ENCODE measurements around the gene HIGD1C.

HIGD1C gene

DNA sequence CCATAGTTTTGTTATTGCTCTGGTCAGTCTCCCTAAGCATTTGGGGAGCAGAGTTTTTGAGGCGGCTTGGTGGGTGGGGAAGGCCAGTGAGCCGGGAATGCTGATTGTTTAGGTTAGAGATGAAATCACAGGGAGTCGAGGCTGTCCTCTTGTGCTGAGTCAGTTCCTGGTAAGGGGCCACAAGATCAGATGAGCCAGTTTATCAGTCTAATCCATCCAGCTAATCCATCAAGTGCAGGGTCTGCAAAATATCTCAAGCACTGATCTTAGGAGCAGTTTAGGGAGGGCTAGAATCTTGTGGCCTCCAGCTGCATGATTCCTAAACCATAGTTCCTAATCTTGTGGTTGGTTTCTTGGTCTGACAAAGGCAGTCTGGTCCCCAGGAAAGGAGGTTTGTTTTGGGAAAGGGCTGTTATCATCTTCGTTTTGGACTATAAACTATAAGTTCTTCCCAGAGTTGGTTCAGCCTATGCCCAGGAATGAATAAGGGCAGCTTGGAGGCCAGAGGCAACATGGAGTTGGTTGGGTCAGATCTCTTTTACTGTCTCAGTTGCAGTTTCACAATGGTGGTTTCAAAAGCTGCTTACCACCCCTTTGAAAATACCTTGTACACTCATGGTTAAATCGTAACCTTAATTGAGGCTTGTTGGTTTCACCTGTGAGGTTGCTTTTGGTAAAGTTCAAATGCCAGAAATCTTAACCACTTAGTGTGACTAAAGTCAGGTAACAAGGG lies 33.6 kb upstream of the HIGD1C start:
- H3K36me3 ChIP-seq (ENCODE audit: control insufficient read depth, insufficient read depth, low read length), result no peaks in the 10 kb centered on the region
- DNase-seq (ENCODE audit: extremely low read depth, insufficient read length), result no peak
- no peaks in the 10 kb centered on the region for H3K27me3 ChIP-seq (replicated peaks; ENCODE audit: control insufficient read depth, insufficient read depth, low read length)
- H3K4me3 ChIP-seq (replicated peaks; ENCODE audit: low read depth, low read length), result no peak overlapping the region
- TF ChIP-seq, protein P1, sequence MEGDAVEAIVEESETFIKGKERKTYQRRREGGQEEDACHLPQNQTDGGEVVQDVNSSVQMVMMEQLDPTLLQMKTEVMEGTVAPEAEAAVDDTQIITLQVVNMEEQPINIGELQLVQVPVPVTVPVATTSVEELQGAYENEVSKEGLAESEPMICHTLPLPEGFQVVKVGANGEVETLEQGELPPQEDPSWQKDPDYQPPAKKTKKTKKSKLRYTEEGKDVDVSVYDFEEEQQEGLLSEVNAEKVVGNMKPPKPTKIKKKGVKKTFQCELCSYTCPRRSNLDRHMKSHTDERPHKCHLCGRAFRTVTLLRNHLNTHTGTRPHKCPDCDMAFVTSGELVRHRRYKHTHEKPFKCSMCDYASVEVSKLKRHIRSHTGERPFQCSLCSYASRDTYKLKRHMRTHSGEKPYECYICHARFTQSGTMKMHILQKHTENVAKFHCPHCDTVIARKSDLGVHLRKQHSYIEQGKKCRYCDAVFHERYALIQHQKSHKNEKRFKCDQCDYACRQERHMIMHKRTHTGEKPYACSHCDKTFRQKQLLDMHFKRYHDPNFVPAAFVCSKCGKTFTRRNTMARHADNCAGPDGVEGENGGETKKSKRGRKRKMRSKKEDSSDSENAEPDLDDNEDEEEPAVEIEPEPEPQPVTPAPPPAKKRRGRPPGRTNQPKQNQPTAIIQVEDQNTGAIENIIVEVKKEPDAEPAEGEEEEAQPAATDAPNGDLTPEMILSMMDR (IDR thresholded peaks at IDR 0.05; ENCODE audit: insufficient read depth, low read length, poor library complexity, severe bottlenecking), result no peak

DNA sequence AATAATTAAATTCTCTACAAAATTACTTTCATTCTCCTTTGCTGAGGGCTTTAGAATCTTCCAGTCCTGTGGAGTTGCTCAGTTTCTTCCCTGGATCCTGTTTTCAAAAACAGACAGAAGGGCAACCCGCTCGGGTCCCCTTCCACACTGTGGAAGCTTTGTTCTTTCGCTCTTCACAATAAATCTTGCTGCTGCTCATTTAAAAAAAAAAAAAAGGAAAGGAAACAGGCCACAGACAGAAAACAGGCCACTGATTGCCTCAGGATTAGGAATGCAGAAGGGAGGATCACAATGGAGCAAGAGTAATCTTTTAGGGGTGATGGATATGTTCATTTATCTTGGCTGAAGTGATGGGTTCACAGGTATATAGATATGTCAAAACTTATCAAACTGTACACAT lies 29.5 kb upstream of the HIGD1C start:
- Histone ChIP-seq H3K4me3 (replicated peaks; ENCODE audit: low read depth, low read length) (no peak overlapping the region), H3K36me3 (ENCODE audit: control insufficient read depth, insufficient read depth, low read length) (no peaks in the 10 kb centered on the region), H3K27me3 (replicated peaks; ENCODE audit: control insufficient read depth, insufficient read depth, low read length) (no peaks in the 10 kb centered on the region)
- DNase-seq (ENCODE audit: extremely low read depth, insufficient read length), result no peak
- TF ChIP-seq, protein P1 (IDR thresholded peaks at IDR 0.05; ENCODE audit: insufficient read depth, low read length, poor library complexity, severe bottlenecking), result no peak

DNA sequence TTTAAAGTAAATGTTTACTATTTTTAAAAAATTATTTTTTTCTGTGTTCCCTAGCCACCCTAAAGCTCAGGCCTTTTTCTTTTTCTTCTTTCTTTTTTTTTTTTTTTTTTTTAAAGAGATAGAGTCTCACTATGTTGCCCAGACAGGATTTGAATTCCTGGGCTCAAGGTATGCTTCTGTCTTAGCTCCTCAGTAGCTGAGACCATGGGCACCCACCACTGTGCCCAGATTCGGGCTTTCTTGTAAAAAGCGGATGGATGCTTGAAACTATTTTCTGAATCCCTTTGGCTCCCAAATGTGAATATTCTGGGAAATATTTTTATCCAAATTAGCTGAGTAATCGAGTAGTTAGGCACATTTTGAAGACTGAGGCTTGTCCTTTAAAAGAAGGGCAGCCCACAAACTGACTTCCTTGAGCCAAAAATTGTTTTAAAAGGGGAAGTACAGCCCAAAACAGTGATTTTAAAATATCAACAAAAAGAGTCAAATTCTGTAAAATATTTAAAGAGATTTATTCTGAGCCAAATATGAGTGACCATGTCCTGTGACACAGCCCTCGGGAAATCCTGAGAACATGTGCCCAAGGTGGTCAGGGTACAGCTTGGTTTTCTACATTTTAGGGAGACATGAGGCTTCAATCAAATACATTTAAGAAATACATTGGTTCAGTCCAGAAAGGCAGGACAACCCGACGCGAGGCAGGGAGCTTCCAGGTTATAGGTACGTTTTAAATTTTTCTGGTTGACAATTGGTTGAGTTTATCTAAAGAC lies 28.8 kb upstream of the HIGD1C start:
- TF ChIP-seq, protein P1 (IDR thresholded peaks at IDR 0.05; ENCODE audit: insufficient read depth, low read length, poor library complexity, severe bottlenecking), result no peak
- DNase-seq (ENCODE audit: extremely low read depth, insufficient read length), result no peak
- Histone ChIP-seq H3K27me3 (replicated peaks; ENCODE audit: control insufficient read depth, insufficient read depth, low read length) (no peaks in the 10 kb centered on the region), H3K4me3 (replicated peaks; ENCODE audit: low read depth, low read length) (no peak overlapping the region), H3K36me3 (ENCODE audit: control insufficient read depth, insufficient read depth, low read length) (no peaks in the 10 kb centered on the region)

DNA sequence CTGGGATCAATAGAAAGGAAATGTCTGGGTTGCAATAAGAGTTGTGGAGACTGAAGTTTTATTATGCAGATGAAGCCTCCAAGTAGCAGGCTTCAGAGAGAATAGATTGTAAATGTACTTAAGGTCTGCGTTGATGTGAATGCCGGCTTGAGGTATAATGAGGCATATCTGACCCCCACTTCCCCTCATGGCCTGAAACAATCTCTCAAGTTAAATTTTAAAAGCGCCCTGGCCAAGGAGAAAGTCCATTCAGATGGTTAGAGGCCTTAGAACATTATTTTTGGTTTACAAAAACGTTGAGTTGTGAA lies 28.3 kb upstream of the HIGD1C start:
- no peak for DNase-seq (ENCODE audit: extremely low read depth, insufficient read length)
- Histone ChIP-seq H3K27me3 (replicated peaks; ENCODE audit: control insufficient read depth, insufficient read depth, low read length) (no peaks in the 10 kb centered on the region), H3K4me3 (replicated peaks; ENCODE audit: low read depth, low read length) (no peak overlapping the region), H3K36me3 (ENCODE audit: control insufficient read depth, insufficient read depth, low read length) (no peaks in the 10 kb centered on the region)
- TF ChIP-seq, protein P1 (IDR thresholded peaks at IDR 0.05; ENCODE audit: insufficient read depth, low read length, poor library complexity, severe bottlenecking), result no peak

DNA sequence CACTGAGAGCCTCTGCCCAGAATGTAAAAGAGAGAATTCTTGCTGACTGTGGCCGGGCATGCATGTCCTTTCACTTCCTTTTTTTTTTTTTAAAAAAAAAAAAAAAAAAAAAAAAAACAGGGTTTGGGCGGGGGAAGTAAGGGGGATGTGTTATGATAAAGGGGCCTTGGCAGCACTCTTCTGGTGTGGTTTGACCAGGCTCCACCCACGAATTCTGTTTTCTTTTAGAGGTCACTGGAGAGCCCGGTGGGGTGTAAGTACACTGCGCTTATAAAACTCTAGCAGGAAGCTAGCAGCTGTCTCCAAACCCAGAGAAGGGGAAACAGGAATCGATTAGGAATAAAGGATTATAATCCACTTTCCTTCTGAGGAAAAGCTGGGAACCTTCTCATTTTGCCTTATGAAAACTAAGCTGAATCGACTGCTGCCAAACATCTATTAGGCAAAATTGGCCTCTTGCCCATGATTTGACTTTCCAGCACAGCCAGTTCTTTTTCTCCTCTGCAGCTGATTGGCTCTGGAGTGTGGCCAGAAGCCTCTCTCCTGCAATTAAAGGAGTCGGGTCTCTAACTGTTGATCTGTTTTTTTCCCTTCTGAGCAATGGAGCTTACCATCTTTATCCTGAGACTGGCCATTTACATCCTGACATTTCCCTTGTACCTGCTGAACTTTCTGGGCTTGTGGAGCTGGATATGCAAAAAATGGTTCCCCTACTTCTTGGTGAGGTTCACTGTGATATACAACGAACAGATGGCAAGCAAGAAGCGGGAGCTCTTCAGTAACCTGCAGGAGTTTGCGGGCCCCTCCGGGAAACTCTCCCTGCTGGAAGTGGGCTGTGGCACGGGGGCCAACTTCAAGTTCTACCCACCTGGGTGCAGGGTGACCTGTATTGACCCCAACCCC lies 27.7 kb upstream of the HIGD1C start:
- TF ChIP-seq, protein P1 (IDR thresholded peaks at IDR 0.05; ENCODE audit: insufficient read depth, low read length, poor library complexity, severe bottlenecking), result no peak
- DNase-seq (ENCODE audit: extremely low read depth, insufficient read length), result peak; percentile 57
- no peaks in the 10 kb centered on the region for H3K36me3 ChIP-seq (ENCODE audit: control insufficient read depth, insufficient read depth, low read length)
- H3K27me3 ChIP-seq (replicated peaks; ENCODE audit: control insufficient read depth, insufficient read depth, low read length), result no peaks in the 10 kb centered on the region
- H3K4me3 ChIP-seq (replicated peaks; ENCODE audit: low read depth, low read length), result peak overlapping the region; percentile 54
